Tibial nerve (tissue), 4 donors: ENCODE data around the gene HEXD. TPM values are rescaled to one million over a fixed set of nuclear protein-coding genes. Genes with fewer than 3 reads are reported as not detected.

Experiments used
- DNase-seq, 2 donors: peaks; one replicate each; pipeline ENCODE4 v3.0.0-alpha.2; 2019; ENCODE audit warnings: low spot score in 2 of 2
- H3K27ac ChIP-seq, 4 donors: fragments of 200-600 bp; sonication (generic) in 3 of 4; one replicate each; pipeline ENCODE4 v1.5.1; 2017 to 2019; ENCODE audit warnings: mild to moderate bottlenecking in 1 of 4
- H3K27me3 ChIP-seq, 2 donors: fragments of 200-600 bp; sonication (generic) in 1 of 2; one replicate each; pipeline versions ENCODE4 v1.5.1 to v1.6.0; 2017 to 2019
- H3K36me3 ChIP-seq, 3 donors: fragments of 200-600 bp; sonication (generic); one replicate each; pipeline ENCODE4 v1.5.1; 2018 to 2019
- H3K4me1 ChIP-seq, 4 donors: fragments of 200-600 bp; sonication (generic) in 3 of 4; one replicate each; pipeline ENCODE4 v1.5.1; 2017 to 2019
- H3K4me3 ChIP-seq, 4 donors: fragments of 200-600 bp; sonication (generic) in 3 of 4; one replicate each; pipeline ENCODE4 v1.5.1; 2017 to 2019; ENCODE audit warnings: mild to moderate bottlenecking in 1 of 4, moderate library complexity in 1 of 4
- H3K9me3 ChIP-seq, 4 donors: fragments of 200-600 bp; sonication (generic) in 3 of 4; one replicate each; pipeline ENCODE4 v1.5.1; 2017 to 2019
- CTCF ChIP-seq, 5 experiments: fragments of 200-600 bp in 3 of 5; fragments of 450-650 bp in 2 of 5; sonication (generic) in 3 of 5; IDR thresholded peaks; one replicate each; pipeline ENCODE4 v1.5.1; 2016 to 2019; ENCODE audit warnings: antibody characterized with exemption in 5 of 5, mild to moderate bottlenecking in 3 of 5, moderate library complexity in 2 of 5
- EP300 ChIP-seq, 2 donors: sonication (generic); formaldehyde crosslinking; IDR thresholded peaks; one replicate each; pipeline ENCODE4 v1.6.1; 2017; ENCODE audit warnings: antibody characterized with exemption in 2 of 2, mild to moderate bottlenecking in 1 of 2
- POLR2A ChIP-seq, 2 donors: fragments of 450-650 bp; IDR thresholded peaks; one replicate each; pipeline ENCODE4 v1.6.1; 2017; ENCODE audit warnings: antibody characterized with exemption in 2 of 2, mild to moderate bottlenecking in 2 of 2, moderate library complexity in 2 of 2
- whole genome bisulfite sequencing, 2 donors: methylation state at CpG; one replicate each; pipeline ENCODE4 v1.1.5; 2018; 5-methylcytosine and 5-hydroxymethylcytosine counted together
- total RNA-seq, 4 donors: library from RNA; depleted of rRNA; stranded (reverse); fragments of >200 nt; gene quantifications; one replicate each; pipeline ENCODE4 v1.1.0, GENCODE V29; 2016

HEXD gene
- total RNA-seq, 4 donors from 2014 or later = 65.6 to 143 (median 95.1) TPM

GRCh38 chr17:82394278-82394677, 23.9 kb upstream of the HEXD start:
- WGBS, 2 donors = 82 to 87% methylated on average over 12 of the region's 12 CpGs
- no peak overlapping the region for H3K27ac ChIP-seq
- H3K4me3 ChIP-seq = no peak overlapping the region
- no peaks in the 10 kb centered on the region for H3K9me3 ChIP-seq
- TF ChIP-seq CTCF (IDR thresholded peaks at IDR 0.05) (no peak), POLR2A (IDR thresholded peaks at IDR 0.05) (no peak), EP300 (IDR thresholded peaks at IDR 0.05) (no peak)
- H3K27me3 ChIP-seq = no peaks in the 10 kb centered on the region
- DNase-seq = no peak
- H3K36me3 ChIP-seq = peaks cover 0 to 80% (median 0%) of the 10 kb centered on the region in 3 donors
- H3K4me1 ChIP-seq = peaks cover 0 to 23% (median 0%) of the 10 kb centered on the region in 4 donors

GRCh38 chr17:82396601-82397435, 21.3 kb upstream of the HEXD start:
- Histone ChIP-seq H3K9me3 (no peaks in the 10 kb centered on the region), H3K36me3 (peaks cover 0 to 82% (median 0%) of the 10 kb centered on the region in 3 donors), H3K4me1 (peaks cover 0 to 36% (median 3%) of the 10 kb centered on the region in 4 donors), H3K4me3 (no peak overlapping the region), H3K27ac (peak overlapping the region in 2 of 4 donors; percentile 9 to 43), H3K27me3 (no peaks in the 10 kb centered on the region)
- DNase-seq = peak in 1 of 2 donors; percentile 57
- 71 to 74% methylated on average over 16 to 17 of the region's 19 CpGs for WGBS, 2 donors
- TF ChIP-seq EP300 (IDR thresholded peaks at IDR 0.05) (peak in 1 of 2 donors; percentile 63), POLR2A (IDR thresholded peaks at IDR 0.05) (no peak), CTCF (IDR thresholded peaks at IDR 0.05) (no peak)

- WGBS, 2 donors = 83 to 84% methylated on average over 32 to 37 of the region's 38 CpGs
- no peak for DNase-seq
These were observed 20.5 kb upstream of the HEXD start for GRCh38 chr17:82397449-82398335.

GRCh38 chr17:82399041-82399441, 19.1 kb upstream of the HEXD start:
- H3K4me1 ChIP-seq = peaks cover 0 to 36% (median 3%) of the 10 kb centered on the region in 4 donors
- TF ChIP-seq EP300 (IDR thresholded peaks at IDR 0.05) (peak in 1 of 2 donors; percentile 35), CTCF (IDR thresholded peaks at IDR 0.05) (no peak)
- no peaks in the 10 kb centered on the region for H3K9me3 ChIP-seq
- peak; percentile 40 to 41 for DNase-seq
- H3K36me3 ChIP-seq = peaks cover 0 to 82% (median 3%) of the 10 kb centered on the region in 3 donors
- no peak overlapping the region for H3K27ac ChIP-seq
- no peaks in the 10 kb centered on the region for H3K27me3 ChIP-seq
- WGBS, 2 donors = 49% methylated on average over 13 of the region's 13 CpGs
- no peak overlapping the region for H3K4me3 ChIP-seq

More at GRCh38 chr17:82397449-82398335, 20.5 kb upstream of the HEXD start:
- H3K9me3 ChIP-seq = no peaks in the 10 kb centered on the region
- no peak overlapping the region for H3K4me3 ChIP-seq
- TF ChIP-seq EP300 (IDR thresholded peaks at IDR 0.05) (no peak), CTCF (IDR thresholded peaks at IDR 0.05) (no peak), POLR2A (IDR thresholded peaks at IDR 0.05) (no peak)
- peaks cover 0 to 82% (median under 1%) of the 10 kb centered on the region in 3 donors for H3K36me3 ChIP-seq
- peaks cover 0 to 36% (median 3%) of the 10 kb centered on the region in 4 donors for H3K4me1 ChIP-seq
- H3K27ac ChIP-seq = peak overlapping the region in 1 of 4 donors; percentile 9
- no peaks in the 10 kb centered on the region for H3K27me3 ChIP-seq
